ENCODE results near the gene VPS39. TPM values are rescaled to one million over a fixed set of nuclear protein-coding genes. Genes with fewer than 3 reads are reported as not detected.

Gene VPS39
- total and polyA plus RNA-seq, 2 donors (not counting 3 experiments of a cell fraction or from before 2014, with no cell fraction given): 56.5 to 56.7 TPM

DNA sequence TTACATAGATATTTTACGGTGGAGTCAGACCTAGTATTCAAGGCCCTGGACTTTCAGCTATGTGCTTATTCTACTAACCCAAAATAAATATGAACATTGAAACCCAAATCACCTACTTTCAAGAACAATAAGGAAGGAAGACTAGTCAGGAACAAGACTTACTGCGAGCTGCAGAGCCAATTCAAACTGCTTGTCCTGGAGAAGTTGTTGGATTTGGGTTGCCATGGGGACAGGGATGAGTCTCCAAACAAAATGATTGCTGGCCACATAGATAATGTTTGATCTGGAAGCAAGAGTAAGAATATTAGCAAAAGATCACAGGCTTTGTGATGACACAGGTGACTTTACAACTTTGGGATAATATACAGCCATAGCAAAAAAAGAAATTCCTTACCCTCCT is 30.0 kb downstream of the VPS39 start:
- Histone ChIP-seq H3K4me1 (ENCODE audit: control insufficient read depth, extremely low read depth, insufficient read depth, low read length) (peaks cover 7% of the 10 kb centered on the region), H3K9me3 (replicated peaks; ENCODE audit: control insufficient read depth, insufficient read depth, low read length) (no peaks in the 10 kb centered on the region), H3K9ac (replicated peaks; ENCODE audit: extremely low read depth, insufficient read depth, low read length) (no peak overlapping the region), H3K79me2 (ENCODE audit: control insufficient read depth, insufficient read depth, low read length) (no peaks in the 10 kb centered on the region), H3K9me1 (replicated peaks; ENCODE audit: control insufficient read depth, extremely low read depth, insufficient read depth, low read length) (no peaks in the 10 kb centered on the region), H3K27ac (ENCODE audit: insufficient read depth, low read depth, low read length) (no peak overlapping the region), H3K4me2 (ENCODE audit: insufficient read depth, low read length) (no peak overlapping the region), H4K20me1 (replicated peaks; ENCODE audit: control insufficient read depth, extremely low read depth, insufficient read depth, low read length) (no peaks in the 10 kb centered on the region), H3K27me3 (ENCODE audit: control insufficient read depth in 2 of 2, insufficient read depth in 2 of 2, low read length in 2 of 2) (no peaks in the 10 kb centered on the region), H2AFZ (ENCODE audit: low read depth, low read length) (no peak overlapping the region), H3K36me3 (ENCODE audit: control insufficient read depth in 2 of 2, extremely low read depth in 1 of 2, insufficient read depth in 2 of 2, low read length in 2 of 2) (peaks cover 17 to 18% of the 10 kb centered on the region in 2 experiments), H3K4me3 (replicated peaks in 1 of 3; ENCODE audit: insufficient read depth in 1 of 3, low read depth in 1 of 3, low read length in 3 of 3) (no peak overlapping the region)
- TF ChIP-seq GATA2 (IDR thresholded peaks at IDR 0.05; ENCODE audit: insufficient read depth, insufficient read length, low read depth, low read length): no peak
- no peak for TF ChIP-seq EZH2 (IDR thresholded peaks at IDR 0.05; ENCODE audit: borderline replicate concordance, low read depth, low read length, severe bottlenecking)
- TF ChIP-seq, protein P1, sequence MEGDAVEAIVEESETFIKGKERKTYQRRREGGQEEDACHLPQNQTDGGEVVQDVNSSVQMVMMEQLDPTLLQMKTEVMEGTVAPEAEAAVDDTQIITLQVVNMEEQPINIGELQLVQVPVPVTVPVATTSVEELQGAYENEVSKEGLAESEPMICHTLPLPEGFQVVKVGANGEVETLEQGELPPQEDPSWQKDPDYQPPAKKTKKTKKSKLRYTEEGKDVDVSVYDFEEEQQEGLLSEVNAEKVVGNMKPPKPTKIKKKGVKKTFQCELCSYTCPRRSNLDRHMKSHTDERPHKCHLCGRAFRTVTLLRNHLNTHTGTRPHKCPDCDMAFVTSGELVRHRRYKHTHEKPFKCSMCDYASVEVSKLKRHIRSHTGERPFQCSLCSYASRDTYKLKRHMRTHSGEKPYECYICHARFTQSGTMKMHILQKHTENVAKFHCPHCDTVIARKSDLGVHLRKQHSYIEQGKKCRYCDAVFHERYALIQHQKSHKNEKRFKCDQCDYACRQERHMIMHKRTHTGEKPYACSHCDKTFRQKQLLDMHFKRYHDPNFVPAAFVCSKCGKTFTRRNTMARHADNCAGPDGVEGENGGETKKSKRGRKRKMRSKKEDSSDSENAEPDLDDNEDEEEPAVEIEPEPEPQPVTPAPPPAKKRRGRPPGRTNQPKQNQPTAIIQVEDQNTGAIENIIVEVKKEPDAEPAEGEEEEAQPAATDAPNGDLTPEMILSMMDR (IDR thresholded peaks at IDR 0.05; ENCODE audit: extremely low read depth in 1 of 2, insufficient read depth in 1 of 2, low read depth in 1 of 2, low read length in 2 of 2): no peak
- no peak for TF ChIP-seq POLR2AphosphoS5 (IDR thresholded peaks at IDR 0.05; ENCODE audit: insufficient read depth, low read depth, low read length)
- no peak for TF ChIP-seq FOS (IDR thresholded peaks at IDR 0.05; ENCODE audit: borderline replicate concordance, insufficient read depth, low read length)
- no peak for TF ChIP-seq JUN (IDR thresholded peaks at IDR 0.05; ENCODE audit: borderline replicate concordance, insufficient read depth, insufficient read length, low read depth)
- TF ChIP-seq, protein P2, sequence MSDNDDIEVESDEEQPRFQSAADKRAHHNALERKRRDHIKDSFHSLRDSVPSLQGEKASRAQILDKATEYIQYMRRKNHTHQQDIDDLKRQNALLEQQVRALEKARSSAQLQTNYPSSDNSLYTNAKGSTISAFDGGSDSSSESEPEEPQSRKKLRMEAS (IDR thresholded peaks at IDR 0.05; ENCODE audit: insufficient read depth, insufficient read length): no peak
- TF ChIP-seq MYC (IDR thresholded peaks at IDR 0.05; ENCODE audit: low read depth, low read length): no peak
- no peak for TF ChIP-seq POLR2A (IDR thresholded peaks at IDR 0.05; ENCODE audit: low read depth, low read length)
- CTCF ChIA-PET: interaction anchor here (1.3 kb wide), 1 partner anchor 44 kb away, joined by 3 read pairs; no protein-coding TSS in a partner anchor
- dilution Hi-C loops (cut with MboI; ENCODE audit: extremely low pct_ligation_motif_present, low sequenced_read_pairs): no loop called here
- DNase-seq (ENCODE audit: low read depth, low spot score) (no peak), FAIRE-seq (no peak)
- POLR2A ChIA-PET: no interaction called here
- intact Hi-C loops (cut with micrococcal nuclease): no loop called here
- BruUV-seq (replicated peaks): no TSS peak
